ENCODE data around the gene ZNF423. TPM values are rescaled to one million over a fixed set of nuclear protein-coding genes. Genes with fewer than 3 reads are reported as not detected.

Gene ZNF423
- polyA plus RNA-seq, 1 experiment = 0.11 TPM

- H3K9me3 ChIP-seq (ENCODE audit: control insufficient read depth, insufficient read depth, low read length) = no peaks in the 10 kb centered on the region
- DNase-seq (ENCODE audit: low read depth, low spot score) = no peak
- H3K27me3 ChIP-seq (ENCODE audit: control insufficient read depth, insufficient read depth, low read length) = peaks cover 6% of the 10 kb centered on the region
- H3K27ac ChIP-seq (ENCODE audit: low read depth, low read length) = no peak overlapping the region
- no peak overlapping the region for H3K4me3 ChIP-seq (ENCODE audit: low read depth, low read length)
- CTCF ChIA-PET = interaction anchor here (0.6 kb wide), 1 partner anchor 220 kb away, joined by 3 read pairs; no protein-coding TSS in a partner anchor
- POLR2A ChIA-PET = no interaction called here
- TF ChIP-seq CTCF (IDR thresholded peaks at IDR 0.05; ENCODE audit: low read depth, low read length) = no peak
These were observed 44.1 kb downstream of the ZNF423 start for GRCh38 chr16:49811644-49812334.

GRCh38 chr16:49810831-49811230 is 45.1 kb downstream of the ZNF423 start:
- no peak for DNase-seq (ENCODE audit: low read depth, low spot score)
- no peak for TF ChIP-seq CTCF (IDR thresholded peaks at IDR 0.05; ENCODE audit: low read depth, low read length)
- Histone ChIP-seq H3K9me3 (ENCODE audit: control insufficient read depth, insufficient read depth, low read length) (no peaks in the 10 kb centered on the region), H3K27me3 (ENCODE audit: control insufficient read depth, insufficient read depth, low read length) (peaks cover 6% of the 10 kb centered on the region), H3K27ac (ENCODE audit: low read depth, low read length) (no peak overlapping the region), H3K4me3 (ENCODE audit: low read depth, low read length) (no peak overlapping the region)
- POLR2A ChIA-PET = no interaction called here
- CTCF ChIA-PET = no interaction called here

DNA sequence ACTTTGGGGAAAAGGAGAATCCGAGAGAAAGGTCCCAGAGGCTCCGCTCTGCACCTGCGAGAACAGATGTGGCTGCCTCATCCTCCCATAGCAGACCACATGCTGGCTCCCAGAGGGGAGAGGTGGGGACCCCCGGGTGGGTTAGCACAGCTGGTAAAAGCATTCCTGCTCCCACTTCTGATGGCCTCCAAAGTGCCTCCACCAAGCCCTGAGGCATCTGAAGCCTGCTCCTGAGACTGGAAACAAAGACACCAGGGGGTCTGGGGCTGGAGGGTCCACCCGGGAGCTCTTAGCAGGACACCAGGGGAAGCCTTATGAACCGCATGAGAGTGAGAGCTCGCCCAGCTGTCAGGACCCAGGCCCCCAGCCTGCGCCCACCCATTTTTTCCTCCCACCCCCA is 46.4 kb downstream of the ZNF423 start:
- no peaks in the 10 kb centered on the region for H3K9me3 ChIP-seq (ENCODE audit: control insufficient read depth, insufficient read depth, low read length)
- no peak overlapping the region for H3K27ac ChIP-seq (ENCODE audit: low read depth, low read length)
- ChIA-PET CTCF (no interaction called here), POLR2A (no interaction called here)
- TF ChIP-seq CTCF (IDR thresholded peaks at IDR 0.05; ENCODE audit: low read depth, low read length) = no peak
- no peak overlapping the region for H3K4me3 ChIP-seq (ENCODE audit: low read depth, low read length)
- DNase-seq (ENCODE audit: low read depth, low spot score) = no peak
- peaks cover 11% of the 10 kb centered on the region for H3K27me3 ChIP-seq (ENCODE audit: control insufficient read depth, insufficient read depth, low read length)

- no peak for TF ChIP-seq CTCF (IDR thresholded peaks at IDR 0.05; ENCODE audit: low read depth, low read length)
- CTCF ChIA-PET = no interaction called here
- H3K27me3 ChIP-seq (ENCODE audit: control insufficient read depth, insufficient read depth, low read length) = peaks cover 11% of the 10 kb centered on the region
- H3K27ac ChIP-seq (ENCODE audit: low read depth, low read length) = no peak overlapping the region
- H3K9me3 ChIP-seq (ENCODE audit: control insufficient read depth, insufficient read depth, low read length) = no peaks in the 10 kb centered on the region
- DNase-seq (ENCODE audit: low read depth, low spot score) = no peak
- POLR2A ChIA-PET = no interaction called here
- no peak overlapping the region for H3K4me3 ChIP-seq (ENCODE audit: low read depth, low read length)
These were observed 46.9 kb downstream of the ZNF423 start for GRCh38 chr16:49809062-49809461.

DNA sequence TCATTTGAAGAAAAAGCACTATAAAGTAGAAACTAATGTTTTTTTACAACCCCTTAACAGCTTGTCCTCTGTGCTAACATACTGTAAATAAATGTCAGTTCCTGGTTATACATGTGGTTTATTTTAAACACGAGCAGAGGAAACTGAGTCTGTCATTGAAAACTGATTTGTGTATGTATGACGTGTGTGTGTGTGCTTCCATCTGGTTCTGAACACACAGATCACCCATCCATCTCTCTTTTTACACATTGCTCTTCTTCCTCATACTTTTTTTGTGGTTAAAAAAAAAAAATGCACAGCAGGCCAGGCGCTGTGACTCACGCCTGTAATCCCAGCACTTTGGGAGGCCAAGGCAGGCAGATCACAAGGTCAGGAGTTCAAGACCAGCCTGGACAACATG is 49.5 kb downstream of the ZNF423 start:
- Histone ChIP-seq H3K27me3 (ENCODE audit: control insufficient read depth, insufficient read depth, low read length) (peaks cover 11% of the 10 kb centered on the region), H3K4me3 (ENCODE audit: low read depth, low read length) (no peak overlapping the region), H3K27ac (ENCODE audit: low read depth, low read length) (no peak overlapping the region), H3K9me3 (ENCODE audit: control insufficient read depth, insufficient read depth, low read length) (no peaks in the 10 kb centered on the region)
- ChIA-PET CTCF (no interaction called here), POLR2A (no interaction called here)
- TF ChIP-seq CTCF (IDR thresholded peaks at IDR 0.05; ENCODE audit: low read depth, low read length) = no peak
- DNase-seq (ENCODE audit: low read depth, low spot score) = peak; percentile 7
